Measurements from ENCODE around the gene LAMA3. TPM values are rescaled to one million over a fixed set of nuclear protein-coding genes. Genes with fewer than 3 reads are reported as not detected.

LAMA3 gene
- total and polyA plus RNA-seq, 2 of the 13 experiments (the other 11 are each of a cell fraction or from before 2014, with no cell fraction given) = 0.45 to 2.2 TPM

GRCh38 chr18:23838233-23838632 lies 149.0 kb downstream of the LAMA3 start:
- Histone ChIP-seq H3K9me3 (ENCODE audit: low read length) (no peaks in the 10 kb centered on the region), H3K4me1 (ENCODE audit: insufficient read depth, low read length) (no peaks in the 10 kb centered on the region), H3K27me3 (ENCODE audit: control insufficient read depth in 1 of 2, insufficient read depth in 2 of 2, low read length in 2 of 2) (0 out of 5 replicates have a peak, but pooled peaks cover 0 to 13% of the 10 kb centered on the region in 2 experiments), H3K4me3 (replicated peaks in 1 of 3; ENCODE audit: insufficient read depth in 1 of 3, low read depth in 2 of 3, low read length in 3 of 3) (no peak overlapping the region), H4K20me1 (ENCODE audit: insufficient read depth, low read length) (no peaks in the 10 kb centered on the region), H3K4me2 (ENCODE audit: low read depth, low read length) (no peak overlapping the region), H2AFZ (ENCODE audit: low read length) (no peak overlapping the region), H3K36me3 (replicated peaks in 1 of 2; ENCODE audit: control insufficient read depth in 1 of 2, insufficient read depth in 2 of 2, low read length in 2 of 2) (no peaks in the 10 kb centered on the region), H3K9ac (ENCODE audit: insufficient read depth, low read depth, low read length) (no peak overlapping the region), H3K79me2 (ENCODE audit: insufficient read depth, low read length) (no peaks in the 10 kb centered on the region), H3K27ac (ENCODE audit: extremely low read length, insufficient read depth, low read length) (no peak overlapping the region)
- no peak for ATAC-seq
- TF ChIP-seq ETS1 (CRISPR knock-in tag; IDR thresholded peaks at IDR 0.05) (no peak), ZBTB43 (CRISPR knock-in tag; conservative IDR thresholded peaks at IDR 0.05) (no peak), TMF1 (CRISPR knock-in tag; IDR thresholded peaks at IDR 0.05; ENCODE audit: low read depth) (no peak), XBP1 (CRISPR knock-in tag; IDR thresholded peaks at IDR 0.05) (no peak), MXI1 (IDR thresholded peaks at IDR 0.05; ENCODE audit: borderline replicate concordance, low read depth, low read length) (no peak), POLR2AphosphoS2 (IDR thresholded peaks at IDR 0.05; ENCODE audit: low read depth, low read length) (no peak), CCAR2 (optimal IDR thresholded peaks at IDR 0.05; ENCODE audit: low read depth, low read length) (no peak), GATAD1 (CRISPR knock-in tag; IDR thresholded peaks at IDR 0.05) (no peak), FOXK2 (IDR thresholded peaks at IDR 0.05) (no peak), MNT (IDR thresholded peaks at IDR 0.05) (no peak), ZNF674 (CRISPR knock-in tag; IDR thresholded peaks at IDR 0.05; ENCODE audit: low read depth) (no peak), ZNF550 (CRISPR knock-in tag; IDR thresholded peaks at IDR 0.05; ENCODE audit: borderline replicate concordance) (no peak), ZNF530 (CRISPR knock-in tag; IDR thresholded peaks at IDR 0.05; ENCODE audit: low read depth) (no peak), DR1 (CRISPR knock-in tag; IDR thresholded peaks at IDR 0.05) (no peak), ZNF253 (CRISPR knock-in tag; IDR thresholded peaks at IDR 0.05; ENCODE audit: borderline replicate concordance) (no peak), ZSCAN30 (CRISPR knock-in tag; IDR thresholded peaks at IDR 0.05) (no peak), ZNF44 (CRISPR knock-in tag; IDR thresholded peaks at IDR 0.05) (no peak), HOXA7 (CRISPR knock-in tag; IDR thresholded peaks at IDR 0.05) (no peak), ZNF274 (CRISPR knock-in tag; IDR thresholded peaks at IDR 0.05) (no peak)
- 49% methylated on average over 2 of the region's 2 CpGs for WGBS (ENCODE audit: low lambda C conversion rate)
- FAIRE-seq = no peak
- ChIA-PET POLR2A (no interaction called here), CTCF (ENCODE audit: low intra/inter-chr PET ratio, low total read pairs) (no interaction called here)
- no TSS peak for BruUV-seq (replicated peaks)
- in situ Hi-C loops (cut with HindIII; ENCODE audit: extremely low pct_ligation_motif_present, low pct_unique_long_range_greater_than_20kb) = no loop called here
- intact Hi-C loops (cut with micrococcal nuclease; ENCODE audit: unreplicated experiment) = no loop called here
- no peak for DNase-seq (ENCODE audit: low spot score)
